DND-41 (cell line): Measurements from ENCODE around the gene CLMN.

ENCODE experiments used
- ATAC-seq: fragments of 200-7000 bp; cut with Tn5 transposase; 3 replicates; pipeline ENCODE4 v1.9.1; 2021; ENCODE audit warnings: low read depth; ENCODE audit not compliant: insufficient read depth
- DNase-seq: peaks from one replicate; pipeline ENCODE4 v3.0.0-alpha.2; 2020
- H2AFZ ChIP-seq: 2 replicates; pipeline ENCODE4 v1.6.0; 2012; ENCODE audit warnings: low read depth, low read length
- H3K27ac ChIP-seq: 2 replicates; pipeline ENCODE4 v1.5.1; 2012; ENCODE audit warnings: low read length, inconsistent platforms
- H3K27me3 ChIP-seq: fragments of 200-600 bp; sonication (generic); 2 replicates; pipeline ENCODE4 v1.6.0; 2012; ENCODE audit warnings: low read length, mild to moderate bottlenecking, inconsistent platforms; ENCODE audit not compliant: insufficient read depth, poor library complexity
- H3K36me3 ChIP-seq: 2 replicates; pipeline ENCODE4 v1.5.1; 2012; ENCODE audit warnings: low read length, inconsistent platforms; ENCODE audit not compliant: insufficient read depth
- H3K4me1 ChIP-seq: 2 replicates; pipeline ENCODE4 v1.5.1; 2012; ENCODE audit warnings: mild to moderate bottlenecking, low read length; ENCODE audit not compliant: insufficient read depth
- H3K4me2 ChIP-seq: 2 replicates; pipeline ENCODE4 v1.6.0; 2012; ENCODE audit warnings: mild to moderate bottlenecking, moderate library complexity, low read length, inconsistent platforms; ENCODE audit not compliant: insufficient read depth
- H3K4me3 ChIP-seq, 2 experiments: fragments of 200-600 bp in 1 of 2; shearing (Covaris generic) in 1 of 2; 2 replicates each; pipeline ENCODE4 v1.5.1; 2012 to 2016; ENCODE audit warnings: inconsistent platforms in 2 of 2, low read length in 2 of 2, mild to moderate bottlenecking in 2 of 2, low read depth in 1 of 2, moderate library complexity in 1 of 2
- H3K79me2 ChIP-seq: 2 replicates; pipeline ENCODE4 v1.6.0; 2012; ENCODE audit warnings: low read length, inconsistent platforms; ENCODE audit not compliant: insufficient read depth
- H3K9ac ChIP-seq: 2 replicates; pipeline ENCODE4 v1.6.0; 2012; ENCODE audit warnings: low read depth, mild to moderate bottlenecking, inconsistent platforms, low read length, moderate library complexity
- H3K9me3 ChIP-seq: 2 replicates; pipeline ENCODE4 v1.5.1; 2012; ENCODE audit warnings: low read length, moderate library complexity, mild to moderate bottlenecking, inconsistent platforms; ENCODE audit not compliant: insufficient read depth, severe bottlenecking
- H4K20me1 ChIP-seq: 2 replicates; pipeline ENCODE4 v1.6.0; 2012; ENCODE audit warnings: low read length; ENCODE audit not compliant: insufficient read depth
- EZH2 ChIP-seq: IDR thresholded peaks from 3 replicates; pipeline ENCODE4 v1.6.1; 2012; ENCODE audit warnings: borderline replicate concordance, low read depth, mild to moderate bottlenecking, moderate library complexity, low read length, inconsistent platforms; ENCODE audit not compliant: severe bottlenecking
- TF ChIP-seq, protein P1 (sequence below): IDR thresholded peaks from 2 replicates; pipeline ENCODE4 v1.5.1; 2012; ENCODE audit warnings: borderline replicate concordance, low read length, moderate library complexity, mild to moderate bottlenecking; ENCODE audit not compliant: poor library complexity, severe bottlenecking; ENCODE audit errors: extremely low read depth

The CLMN gene

GRCh38 chr14:95313707-95314106 lies 6.0 kb downstream of the CLMN start:
- Histone ChIP-seq H3K4me3 (no peak overlapping the region), H3K9me3 (no peaks in the 10 kb centered on the region), H4K20me1 (no peaks in the 10 kb centered on the region; the same call in 1 of the 2 replicates), H3K4me1 (no peaks in the 10 kb centered on the region), H3K27me3 (peaks cover 4% of the 10 kb centered on the region), H3K36me3 (no peaks in the 10 kb centered on the region), H2AFZ (no peak overlapping the region), H3K27ac (no peak overlapping the region), H3K4me2 (no peak overlapping the region), H3K9ac (no peak overlapping the region), H3K79me2 (no peaks in the 10 kb centered on the region)
- DNase-seq (no peak), ATAC-seq (no peak)
- TF ChIP-seq, protein P1, sequence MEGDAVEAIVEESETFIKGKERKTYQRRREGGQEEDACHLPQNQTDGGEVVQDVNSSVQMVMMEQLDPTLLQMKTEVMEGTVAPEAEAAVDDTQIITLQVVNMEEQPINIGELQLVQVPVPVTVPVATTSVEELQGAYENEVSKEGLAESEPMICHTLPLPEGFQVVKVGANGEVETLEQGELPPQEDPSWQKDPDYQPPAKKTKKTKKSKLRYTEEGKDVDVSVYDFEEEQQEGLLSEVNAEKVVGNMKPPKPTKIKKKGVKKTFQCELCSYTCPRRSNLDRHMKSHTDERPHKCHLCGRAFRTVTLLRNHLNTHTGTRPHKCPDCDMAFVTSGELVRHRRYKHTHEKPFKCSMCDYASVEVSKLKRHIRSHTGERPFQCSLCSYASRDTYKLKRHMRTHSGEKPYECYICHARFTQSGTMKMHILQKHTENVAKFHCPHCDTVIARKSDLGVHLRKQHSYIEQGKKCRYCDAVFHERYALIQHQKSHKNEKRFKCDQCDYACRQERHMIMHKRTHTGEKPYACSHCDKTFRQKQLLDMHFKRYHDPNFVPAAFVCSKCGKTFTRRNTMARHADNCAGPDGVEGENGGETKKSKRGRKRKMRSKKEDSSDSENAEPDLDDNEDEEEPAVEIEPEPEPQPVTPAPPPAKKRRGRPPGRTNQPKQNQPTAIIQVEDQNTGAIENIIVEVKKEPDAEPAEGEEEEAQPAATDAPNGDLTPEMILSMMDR, result no peak
- TF ChIP-seq EZH2, result no peak

DNA sequence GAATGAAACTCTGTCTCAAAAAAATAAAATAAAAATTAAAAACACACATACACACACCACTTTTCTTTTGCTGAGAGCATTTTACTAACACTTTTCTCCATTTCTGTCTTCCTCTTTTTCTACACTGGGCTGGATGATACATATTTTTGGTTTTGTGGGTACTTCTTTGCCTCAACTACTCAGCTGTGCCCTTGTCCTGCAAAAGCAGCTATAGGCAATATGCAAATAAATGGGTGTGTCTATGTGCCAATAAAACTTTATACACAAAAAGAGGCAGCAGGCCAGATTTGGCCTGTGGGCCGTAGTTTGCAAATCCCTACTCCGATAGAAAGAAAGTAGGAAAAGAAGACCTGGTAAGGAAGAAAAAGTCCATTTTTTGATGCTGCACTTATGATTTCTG lies 6.5 kb downstream of the CLMN start:
- Histone ChIP-seq H3K36me3 (no peaks in the 10 kb centered on the region), H3K4me1 (no peaks in the 10 kb centered on the region), H3K27ac (no peak overlapping the region), H3K4me3 (no peak overlapping the region), H3K9ac (no peak overlapping the region), H2AFZ (no peak overlapping the region), H3K4me2 (no peak overlapping the region), H3K9me3 (no peaks in the 10 kb centered on the region), H4K20me1 (no peaks in the 10 kb centered on the region; the same call in 1 of the 2 replicates), H3K27me3 (peaks cover 4% of the 10 kb centered on the region), H3K79me2 (no peaks in the 10 kb centered on the region)
- TF ChIP-seq, protein P1, result no peak
- no peak for TF ChIP-seq EZH2
- ATAC-seq, result no peak
- DNase-seq, result no peak

GRCh38 chr14:95312311-95312710 lies 7.4 kb downstream of the CLMN start:
- Histone ChIP-seq H3K4me1 (no peaks in the 10 kb centered on the region), H3K27me3 (peaks cover 4% of the 10 kb centered on the region), H3K9ac (no peak overlapping the region), H3K79me2 (no peaks in the 10 kb centered on the region), H4K20me1 (no peaks in the 10 kb centered on the region; the same call in 1 of the 2 replicates), H3K27ac (no peak overlapping the region), H3K4me3 (no peak overlapping the region), H2AFZ (no peak overlapping the region), H3K36me3 (no peaks in the 10 kb centered on the region), H3K9me3 (no peaks in the 10 kb centered on the region), H3K4me2 (no peak overlapping the region)
- TF ChIP-seq, protein P1, result no peak
- no peak for TF ChIP-seq EZH2
- ATAC-seq (no peak), DNase-seq (no peak)

DNA sequence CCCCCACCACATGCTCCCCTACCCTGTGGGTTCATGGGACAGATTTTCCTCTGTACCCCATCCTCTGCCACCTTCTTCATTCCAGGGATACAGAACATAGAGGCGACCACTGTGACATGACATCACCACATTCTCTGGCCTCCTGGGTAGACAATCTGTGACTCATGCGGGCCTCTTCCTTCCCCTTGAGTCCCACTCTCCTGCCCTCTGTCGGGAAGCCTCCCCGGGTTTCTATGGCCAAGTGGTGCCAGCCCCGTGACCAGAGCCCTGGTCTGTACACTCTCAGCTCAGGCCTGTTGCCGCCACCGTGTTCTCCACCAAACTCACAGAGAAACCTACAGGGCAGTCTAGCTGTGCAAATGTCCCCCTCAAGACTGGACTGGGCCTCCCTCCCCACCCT lies 8.0 kb downstream of the CLMN start:
- ATAC-seq (no peak), DNase-seq (no peak)
- Histone ChIP-seq H3K4me1 (no peaks in the 10 kb centered on the region), H2AFZ (no peak overlapping the region), H3K4me3 (no peak overlapping the region), H3K36me3 (no peaks in the 10 kb centered on the region), H4K20me1 (no peaks in the 10 kb centered on the region; the same call in 1 of the 2 replicates), H3K9ac (no peak overlapping the region), H3K27me3 (peaks cover 4% of the 10 kb centered on the region), H3K4me2 (no peak overlapping the region), H3K79me2 (no peaks in the 10 kb centered on the region), H3K9me3 (no peaks in the 10 kb centered on the region), H3K27ac (no peak overlapping the region)
- no peak for TF ChIP-seq EZH2
- TF ChIP-seq, protein P1, result no peak
